ENCODE results near the gene WWTR1.
A peak's percentile ranks its signal among the peaks of the same experiment; 100 is the strongest.

GRCh38 chr3:149599236-149599635 lies 58.6 kb downstream of the WWTR1 start:
- TF ChIP-seq SP1 (IDR thresholded peaks at IDR 0.05) (peak; percentile 81), JUND (IDR thresholded peaks at IDR 0.05) (peak in 1 of 2 donors; percentile 76), YY1 (IDR thresholded peaks at IDR 0.05) (peak; percentile 98), ATF3 (IDR thresholded peaks at IDR 0.05) (no peak), GABPA (IDR thresholded peaks at IDR 0.05 in 1 of 2, conservative IDR thresholded peaks at IDR 0.05 in 1 of 2) (peak in 1 of 2 donors; percentile 60), RAD21 (IDR thresholded peaks at IDR 0.05) (peak; percentile 59 to 60), RXRA (IDR thresholded peaks at IDR 0.05) (peak; percentile 88 to 94), TAF1 (conservative IDR thresholded peaks at IDR 0.05) (no peak)
- TF ChIP-seq, protein P1, sequence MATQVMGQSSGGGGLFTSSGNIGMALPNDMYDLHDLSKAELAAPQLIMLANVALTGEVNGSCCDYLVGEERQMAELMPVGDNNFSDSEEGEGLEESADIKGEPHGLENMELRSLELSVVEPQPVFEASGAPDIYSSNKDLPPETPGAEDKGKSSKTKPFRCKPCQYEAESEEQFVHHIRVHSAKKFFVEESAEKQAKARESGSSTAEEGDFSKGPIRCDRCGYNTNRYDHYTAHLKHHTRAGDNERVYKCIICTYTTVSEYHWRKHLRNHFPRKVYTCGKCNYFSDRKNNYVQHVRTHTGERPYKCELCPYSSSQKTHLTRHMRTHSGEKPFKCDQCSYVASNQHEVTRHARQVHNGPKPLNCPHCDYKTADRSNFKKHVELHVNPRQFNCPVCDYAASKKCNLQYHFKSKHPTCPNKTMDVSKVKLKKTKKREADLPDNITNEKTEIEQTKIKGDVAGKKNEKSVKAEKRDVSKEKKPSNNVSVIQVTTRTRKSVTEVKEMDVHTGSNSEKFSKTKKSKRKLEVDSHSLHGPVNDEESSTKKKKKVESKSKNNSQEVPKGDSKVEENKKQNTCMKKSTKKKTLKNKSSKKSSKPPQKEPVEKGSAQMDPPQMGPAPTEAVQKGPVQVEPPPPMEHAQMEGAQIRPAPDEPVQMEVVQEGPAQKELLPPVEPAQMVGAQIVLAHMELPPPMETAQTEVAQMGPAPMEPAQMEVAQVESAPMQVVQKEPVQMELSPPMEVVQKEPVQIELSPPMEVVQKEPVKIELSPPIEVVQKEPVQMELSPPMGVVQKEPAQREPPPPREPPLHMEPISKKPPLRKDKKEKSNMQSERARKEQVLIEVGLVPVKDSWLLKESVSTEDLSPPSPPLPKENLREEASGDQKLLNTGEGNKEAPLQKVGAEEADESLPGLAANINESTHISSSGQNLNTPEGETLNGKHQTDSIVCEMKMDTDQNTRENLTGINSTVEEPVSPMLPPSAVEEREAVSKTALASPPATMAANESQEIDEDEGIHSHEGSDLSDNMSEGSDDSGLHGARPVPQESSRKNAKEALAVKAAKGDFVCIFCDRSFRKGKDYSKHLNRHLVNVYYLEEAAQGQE (IDR thresholded peaks at IDR 0.05) = peak; percentile 61
- TF ChIP-seq, protein P2, sequence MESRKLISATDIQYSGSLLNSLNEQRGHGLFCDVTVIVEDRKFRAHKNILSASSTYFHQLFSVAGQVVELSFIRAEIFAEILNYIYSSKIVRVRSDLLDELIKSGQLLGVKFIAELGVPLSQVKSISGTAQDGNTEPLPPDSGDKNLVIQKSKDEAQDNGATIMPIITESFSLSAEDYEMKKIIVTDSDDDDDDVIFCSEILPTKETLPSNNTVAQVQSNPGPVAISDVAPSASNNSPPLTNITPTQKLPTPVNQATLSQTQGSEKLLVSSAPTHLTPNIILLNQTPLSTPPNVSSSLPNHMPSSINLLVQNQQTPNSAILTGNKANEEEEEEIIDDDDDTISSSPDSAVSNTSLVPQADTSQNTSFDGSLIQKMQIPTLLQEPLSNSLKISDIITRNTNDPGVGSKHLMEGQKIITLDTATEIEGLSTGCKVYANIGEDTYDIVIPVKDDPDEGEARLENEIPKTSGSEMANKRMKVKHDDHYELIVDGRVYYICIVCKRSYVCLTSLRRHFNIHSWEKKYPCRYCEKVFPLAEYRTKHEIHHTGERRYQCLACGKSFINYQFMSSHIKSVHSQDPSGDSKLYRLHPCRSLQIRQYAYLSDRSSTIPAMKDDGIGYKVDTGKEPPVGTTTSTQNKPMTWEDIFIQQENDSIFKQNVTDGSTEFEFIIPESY (IDR thresholded peaks at IDR 0.05) = peak; percentile 75
- TF ChIP-seq, protein P3, sequence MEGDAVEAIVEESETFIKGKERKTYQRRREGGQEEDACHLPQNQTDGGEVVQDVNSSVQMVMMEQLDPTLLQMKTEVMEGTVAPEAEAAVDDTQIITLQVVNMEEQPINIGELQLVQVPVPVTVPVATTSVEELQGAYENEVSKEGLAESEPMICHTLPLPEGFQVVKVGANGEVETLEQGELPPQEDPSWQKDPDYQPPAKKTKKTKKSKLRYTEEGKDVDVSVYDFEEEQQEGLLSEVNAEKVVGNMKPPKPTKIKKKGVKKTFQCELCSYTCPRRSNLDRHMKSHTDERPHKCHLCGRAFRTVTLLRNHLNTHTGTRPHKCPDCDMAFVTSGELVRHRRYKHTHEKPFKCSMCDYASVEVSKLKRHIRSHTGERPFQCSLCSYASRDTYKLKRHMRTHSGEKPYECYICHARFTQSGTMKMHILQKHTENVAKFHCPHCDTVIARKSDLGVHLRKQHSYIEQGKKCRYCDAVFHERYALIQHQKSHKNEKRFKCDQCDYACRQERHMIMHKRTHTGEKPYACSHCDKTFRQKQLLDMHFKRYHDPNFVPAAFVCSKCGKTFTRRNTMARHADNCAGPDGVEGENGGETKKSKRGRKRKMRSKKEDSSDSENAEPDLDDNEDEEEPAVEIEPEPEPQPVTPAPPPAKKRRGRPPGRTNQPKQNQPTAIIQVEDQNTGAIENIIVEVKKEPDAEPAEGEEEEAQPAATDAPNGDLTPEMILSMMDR (IDR thresholded peaks at IDR 0.05; ENCODE audit: low read depth, low read length, missing input control) = no peak

Data from liver (tissue), 3 donors.